SJCRH30 (cell line): ENCODE data around the gene ST7. TPM values are rescaled to one million over a fixed set of nuclear protein-coding genes. Genes with fewer than 3 reads are reported as not detected.
"Not testable (repeated sequence)": the region's sequence is repeated elsewhere in the genome, so short reads cannot be mapped to it uniquely, and the experiment has no call there.

Experiments
- DNase-seq, 2 experiments: peaks; one replicate each; pipeline ENCODE4 v3.0.0-alpha.2; 2015 to 2020
- H3K27ac ChIP-seq: fragments of 250-450 bp; sonication (Bioruptor Pico); 2 replicates; pipeline ENCODE4 v1.5.1; 2020; ENCODE audit warnings: mild to moderate bottlenecking, moderate library complexity
- H3K27me3 ChIP-seq: fragments of 250-450 bp; sonication (Bioruptor Pico); 2 replicates; pipeline ENCODE4 v1.5.1; 2020; ENCODE audit warnings: mild to moderate bottlenecking, moderate library complexity
- H3K36me3 ChIP-seq: fragments of 250-450 bp; sonication (Bioruptor Pico); 2 replicates; pipeline ENCODE4 v1.5.1; 2020; ENCODE audit warnings: mild to moderate bottlenecking, moderate library complexity
- H3K4me1 ChIP-seq: fragments of 250-450 bp; sonication (Bioruptor Pico); 2 replicates; pipeline ENCODE4 v1.5.1; 2020; ENCODE audit warnings: mild to moderate bottlenecking, moderate library complexity
- H3K4me3 ChIP-seq: fragments of 250-450 bp; sonication (Bioruptor Pico); 2 replicates; pipeline ENCODE4 v1.5.1; 2020; ENCODE audit warnings: mild to moderate bottlenecking, moderate library complexity
- H3K9me3 ChIP-seq: fragments of 250-450 bp; sonication (Bioruptor Pico); replicated peaks from 2 replicates; pipeline ENCODE4 v1.5.1; 2020; ENCODE audit warnings: mild to moderate bottlenecking, moderate library complexity
- total RNA-seq: library from RNA; depleted of rRNA; stranded (reverse); fragments of >200 nt; shearing (Covaris generic); gene quantifications from 2 replicates; pipeline ENCODE4 v1.2.3, GENCODE V29; 2014; rRNA removed

Gene ST7
- total RNA-seq: 35.7 and 42.1 TPM in 2 replicates

- Histone ChIP-seq H3K27ac (peak within 1 kb of the TSS; percentile 82), H3K4me1 (0 out of 2 replicates have a peak, but pooled peaks cover 2% of the 10 kb centered on the region), H3K27me3 (no peaks in the 10 kb centered on the region), H3K9me3 (no peaks in the 10 kb centered on the region), H3K4me3 (peak within 1 kb of the TSS; percentile 90), H3K36me3 (no peaks in the 10 kb centered on the region; the same call in 1 of the 2 replicates)
- DNase-seq: peak; percentile 68 to 76
Observed at GRCh38 chr7:116953372-116953905, at the start of gene ST7. Gene ST7, plus strand, starts transcription at chr7:116953501. Its CDS starts 40 bp downstream, at chr7:116953541.

GRCh38 chr7:116906391-116906790 is 46.9 kb upstream of the ST7 start:
- Histone ChIP-seq H3K27ac (no peak overlapping the region), H3K36me3 (peaks cover 83% of the 10 kb centered on the region), H3K4me3 (no peak overlapping the region), H3K9me3 (no peaks in the 10 kb centered on the region), H3K4me1 (no peaks in the 10 kb centered on the region), H3K27me3 (no peaks in the 10 kb centered on the region)
- no peak for DNase-seq

- Histone ChIP-seq H3K4me3 (no peak overlapping the region), H3K36me3 (peaks cover 92% of the 10 kb centered on the region), H3K27me3 (no peaks in the 10 kb centered on the region), H3K27ac (no peak overlapping the region), H3K9me3 (no peaks in the 10 kb centered on the region), H3K4me1 (no peaks in the 10 kb centered on the region)
- no peak for DNase-seq
Observed at GRCh38 chr7:116910383-116910782, 42.9 kb upstream of the ST7 start.

GRCh38 chr7:116911801-116912200 is 41.5 kb upstream of the ST7 start:
- Histone ChIP-seq H3K4me3 (no peak overlapping the region), H3K9me3 (no peaks in the 10 kb centered on the region), H3K36me3 (peaks cover 94% of the 10 kb centered on the region), H3K27ac (no peak overlapping the region), H3K27me3 (no peaks in the 10 kb centered on the region), H3K4me1 (no peaks in the 10 kb centered on the region)
- no peak for DNase-seq

- Histone ChIP-seq H3K27me3 (no peaks in the 10 kb centered on the region), H3K4me3 (no peak overlapping the region), H3K4me1 (no peaks in the 10 kb centered on the region), H3K9me3 (no peaks in the 10 kb centered on the region), H3K36me3 (peaks cover 94% of the 10 kb centered on the region), H3K27ac (no peak overlapping the region)
- no peak for DNase-seq
Observed at GRCh38 chr7:116912269-116912909, 40.9 kb upstream of the ST7 start.

GRCh38 chr7:116918704-116919103 is 34.6 kb upstream of the ST7 start:
- Histone ChIP-seq H3K27ac (no peak overlapping the region), H3K36me3 (peaks cover 56% of the 10 kb centered on the region), H3K9me3 (no peaks in the 10 kb centered on the region), H3K4me1 (no peaks in the 10 kb centered on the region), H3K27me3 (no peaks in the 10 kb centered on the region), H3K4me3 (no peak overlapping the region)
- no peak for DNase-seq

GRCh38 chr7:116920359-116920758 is 32.9 kb upstream of the ST7 start:
- Histone ChIP-seq H3K4me1 (no peaks in the 10 kb centered on the region), H3K27me3 (no peaks in the 10 kb centered on the region), H3K36me3 (peaks cover 42% of the 10 kb centered on the region), H3K4me3 (no peak overlapping the region), H3K27ac (no peak overlapping the region), H3K9me3 (no peaks in the 10 kb centered on the region)
- no peak for DNase-seq

GRCh38 chr7:116922545-116922944 is 30.8 kb upstream of the ST7 start:
- DNase-seq: no peak
- Histone ChIP-seq H3K36me3 (peaks cover 20% of the 10 kb centered on the region), H3K27me3 (no peaks in the 10 kb centered on the region), H3K4me3 (no peak overlapping the region), H3K9me3 (no peaks in the 10 kb centered on the region), H3K4me1 (no peaks in the 10 kb centered on the region), H3K27ac (no peak overlapping the region)

- Histone ChIP-seq H3K4me3 (no peak overlapping the region), H3K27me3 (no peaks in the 10 kb centered on the region), H3K27ac (no peak overlapping the region), H3K36me3 (no peaks in the 10 kb centered on the region; the same call in 1 of the 2 replicates), H3K9me3 (no peaks in the 10 kb centered on the region), H3K4me1 (no peaks in the 10 kb centered on the region; the same call in 1 of the 2 replicates)
- no peak for DNase-seq
Observed at GRCh38 chr7:116924741-116925140, 28.6 kb upstream of the ST7 start.

GRCh38 chr7:116929021-116929420 is 24.3 kb upstream of the ST7 start:
- DNase-seq: peak in 1 of 2 experiments; percentile 26
- Histone ChIP-seq H3K4me3 (no peak overlapping the region), H3K4me1 (peaks cover 6% of the 10 kb centered on the region; the same call in 1 of the 2 replicates), H3K36me3 (no peaks in the 10 kb centered on the region), H3K27me3 (no peaks in the 10 kb centered on the region), H3K27ac (no peak overlapping the region), H3K9me3 (no peaks in the 10 kb centered on the region)

GRCh38 chr7:116929914-116930913 is 23.1 kb upstream of the ST7 start:
- peak; percentile 79 to 92 for DNase-seq
- H3K36me3 ChIP-seq: no peaks in the 10 kb centered on the region
- H3K4me1 ChIP-seq: peaks cover 6% of the 10 kb centered on the region; the same call in 1 of the 2 replicates
- H3K4me3 ChIP-seq: no peak overlapping the region
- no peaks in the 10 kb centered on the region for H3K9me3 ChIP-seq
- no peaks in the 10 kb centered on the region for H3K27me3 ChIP-seq
- no peak overlapping the region for H3K27ac ChIP-seq

- Histone ChIP-seq H3K9me3 (no peaks in the 10 kb centered on the region), H3K4me1 (peaks cover 6% of the 10 kb centered on the region; the same call in 1 of the 2 replicates), H3K4me3 (no peak overlapping the region), H3K36me3 (no peaks in the 10 kb centered on the region), H3K27me3 (no peaks in the 10 kb centered on the region), H3K27ac (no peak overlapping the region)
- no peak for DNase-seq
Observed at GRCh38 chr7:116932566-116932965, 20.7 kb upstream of the ST7 start.

- H3K4me3 ChIP-seq: no peak overlapping the region
- no peak overlapping the region for H3K27ac ChIP-seq
- no peaks in the 10 kb centered on the region for H3K36me3 ChIP-seq
- DNase-seq: no peak
- H3K9me3 ChIP-seq: no peaks in the 10 kb centered on the region
- H3K27me3 ChIP-seq: no peaks in the 10 kb centered on the region
- H3K4me1 ChIP-seq: peaks cover 6% of the 10 kb centered on the region; the same call in 1 of the 2 replicates
Observed at GRCh38 chr7:116933465-116933864, 19.8 kb upstream of the ST7 start.

- H3K4me3 ChIP-seq: no peak overlapping the region
- no peak overlapping the region for H3K27ac ChIP-seq
- H3K9me3 ChIP-seq: no peaks in the 10 kb centered on the region
- 0 out of 2 replicates have a peak, but pooled peaks cover 6% of the 10 kb centered on the region for H3K4me1 ChIP-seq
- no peaks in the 10 kb centered on the region for H3K36me3 ChIP-seq
- no peak for DNase-seq
- no peaks in the 10 kb centered on the region for H3K27me3 ChIP-seq
Observed at GRCh38 chr7:116934580-116934979, 18.7 kb upstream of the ST7 start.

GRCh38 chr7:116936844-116937243 is 16.5 kb upstream of the ST7 start:
- not testable (repeated sequence) for DNase-seq, H3K4me3 ChIP-seq, H3K36me3 ChIP-seq, H3K4me1 ChIP-seq, H3K27me3 ChIP-seq, H3K27ac ChIP-seq, H3K9me3 ChIP-seq
